ENCODE results near the gene KLHL29. TPM values are rescaled to one million over a fixed set of nuclear protein-coding genes. Genes with fewer than 3 reads are reported as not detected.
A peak's percentile ranks its signal among the peaks of the same experiment; 100 is the strongest.

The KLHL29 gene
- total RNA-seq, 1 donor from 2014 or later: 5.5 TPM

GRCh38 chr2:23550553-23550952, 165.6 kb downstream of the KLHL29 start:
- H3K27ac Mint-ChIP-seq (ENCODE audit: unreplicated experiment): no peak overlapping the region
- H3K9ac ChIP-seq (ENCODE audit: low read length): no peak overlapping the region

GRCh38 chr2:23551875-23552274, 166.9 kb downstream of the KLHL29 start:
- Mint-ChIP-seq H3K27me3 (ENCODE audit: low read depth, unreplicated experiment) (peaks cover 62% of the 10 kb centered on the region), H3K36me3 (ENCODE audit: low read depth, unreplicated experiment) (no peaks in the 10 kb centered on the region), H3K4me1 (ENCODE audit: low read depth, unreplicated experiment) (peaks cover 3% of the 10 kb centered on the region), H3K9me3 (ENCODE audit: unreplicated experiment) (no peaks in the 10 kb centered on the region), H3K4me3 (ENCODE audit: unreplicated experiment) (no peak overlapping the region), H3K27ac (ENCODE audit: unreplicated experiment) (no peak overlapping the region)
- no peak for DNase-seq (ENCODE audit: low read depth)
- H3K36me3 ChIP-seq (ENCODE audit: insufficient read depth, low read length): no peaks in the 10 kb centered on the region
- no peaks in the 10 kb centered on the region for H4K20me1 ChIP-seq (ENCODE audit: insufficient read depth, low read length)
- H3K4me3 ChIP-seq (ENCODE audit: insufficient read depth, low read depth, low read length): no peak overlapping the region
- H3K79me2 ChIP-seq (ENCODE audit: insufficient read depth, low read length): no peaks in the 10 kb centered on the region
- no peak for FAIRE-seq
- TF ChIP-seq EZH2 (IDR thresholded peaks at IDR 0.05; ENCODE audit: insufficient read depth, low read length): no peak
- TF ChIP-seq, protein P1, sequence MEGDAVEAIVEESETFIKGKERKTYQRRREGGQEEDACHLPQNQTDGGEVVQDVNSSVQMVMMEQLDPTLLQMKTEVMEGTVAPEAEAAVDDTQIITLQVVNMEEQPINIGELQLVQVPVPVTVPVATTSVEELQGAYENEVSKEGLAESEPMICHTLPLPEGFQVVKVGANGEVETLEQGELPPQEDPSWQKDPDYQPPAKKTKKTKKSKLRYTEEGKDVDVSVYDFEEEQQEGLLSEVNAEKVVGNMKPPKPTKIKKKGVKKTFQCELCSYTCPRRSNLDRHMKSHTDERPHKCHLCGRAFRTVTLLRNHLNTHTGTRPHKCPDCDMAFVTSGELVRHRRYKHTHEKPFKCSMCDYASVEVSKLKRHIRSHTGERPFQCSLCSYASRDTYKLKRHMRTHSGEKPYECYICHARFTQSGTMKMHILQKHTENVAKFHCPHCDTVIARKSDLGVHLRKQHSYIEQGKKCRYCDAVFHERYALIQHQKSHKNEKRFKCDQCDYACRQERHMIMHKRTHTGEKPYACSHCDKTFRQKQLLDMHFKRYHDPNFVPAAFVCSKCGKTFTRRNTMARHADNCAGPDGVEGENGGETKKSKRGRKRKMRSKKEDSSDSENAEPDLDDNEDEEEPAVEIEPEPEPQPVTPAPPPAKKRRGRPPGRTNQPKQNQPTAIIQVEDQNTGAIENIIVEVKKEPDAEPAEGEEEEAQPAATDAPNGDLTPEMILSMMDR (IDR thresholded peaks at IDR 0.05; ENCODE audit: insufficient read depth, low read depth, low read length): no peak
- H3K4me2 ChIP-seq (ENCODE audit: low read length): no peak overlapping the region
- no peak overlapping the region for H3K9ac ChIP-seq (ENCODE audit: low read length)
- H3K4me1 ChIP-seq (ENCODE audit: insufficient read depth, low read length): peaks cover 20% of the 10 kb centered on the region
- no peak overlapping the region for H2AFZ ChIP-seq (ENCODE audit: low read depth, low read length)
- no peaks in the 10 kb centered on the region for H3K27me3 ChIP-seq (ENCODE audit: insufficient read depth, low read length)
- no peak overlapping the region for H3K27ac ChIP-seq (ENCODE audit: low read depth, low read length)
- no peaks in the 10 kb centered on the region for H3K9me3 ChIP-seq (ENCODE audit: insufficient read depth, low read depth, low read length)

More at GRCh38 chr2:23550553-23550952, 165.6 kb downstream of the KLHL29 start:
- H3K4me1 ChIP-seq (ENCODE audit: insufficient read depth, low read length): peaks cover 20% of the 10 kb centered on the region
- Mint-ChIP-seq H3K27me3 (ENCODE audit: low read depth, unreplicated experiment) (peaks cover 62% of the 10 kb centered on the region), H3K36me3 (ENCODE audit: low read depth, unreplicated experiment) (peaks cover 2% of the 10 kb centered on the region), H3K4me1 (ENCODE audit: low read depth, unreplicated experiment) (peaks cover 10% of the 10 kb centered on the region), H3K9me3 (ENCODE audit: unreplicated experiment) (peaks cover 2% of the 10 kb centered on the region), H3K4me3 (ENCODE audit: unreplicated experiment) (no peak overlapping the region)
- peak overlapping the region; percentile 74 for H3K4me2 ChIP-seq (ENCODE audit: low read length)
- DNase-seq (ENCODE audit: low read depth) (peak; percentile 30), FAIRE-seq (no peak)
- H3K27ac ChIP-seq (ENCODE audit: low read depth, low read length): no peak overlapping the region
- H3K4me3 ChIP-seq (ENCODE audit: insufficient read depth, low read depth, low read length): no peak overlapping the region
- H3K79me2 ChIP-seq (ENCODE audit: insufficient read depth, low read length): no peaks in the 10 kb centered on the region
- H3K9me3 ChIP-seq (ENCODE audit: insufficient read depth, low read depth, low read length): no peaks in the 10 kb centered on the region
- TF ChIP-seq, protein P1 (IDR thresholded peaks at IDR 0.05; ENCODE audit: insufficient read depth, low read depth, low read length): no peak
- TF ChIP-seq EZH2 (IDR thresholded peaks at IDR 0.05; ENCODE audit: insufficient read depth, low read length): no peak
- no peaks in the 10 kb centered on the region for H3K27me3 ChIP-seq (ENCODE audit: insufficient read depth, low read length)
- H2AFZ ChIP-seq (ENCODE audit: low read depth, low read length): peak overlapping the region; percentile 58
- no peaks in the 10 kb centered on the region for H3K36me3 ChIP-seq (ENCODE audit: insufficient read depth, low read length)
- H4K20me1 ChIP-seq (ENCODE audit: insufficient read depth, low read length): no peaks in the 10 kb centered on the region

DNA sequence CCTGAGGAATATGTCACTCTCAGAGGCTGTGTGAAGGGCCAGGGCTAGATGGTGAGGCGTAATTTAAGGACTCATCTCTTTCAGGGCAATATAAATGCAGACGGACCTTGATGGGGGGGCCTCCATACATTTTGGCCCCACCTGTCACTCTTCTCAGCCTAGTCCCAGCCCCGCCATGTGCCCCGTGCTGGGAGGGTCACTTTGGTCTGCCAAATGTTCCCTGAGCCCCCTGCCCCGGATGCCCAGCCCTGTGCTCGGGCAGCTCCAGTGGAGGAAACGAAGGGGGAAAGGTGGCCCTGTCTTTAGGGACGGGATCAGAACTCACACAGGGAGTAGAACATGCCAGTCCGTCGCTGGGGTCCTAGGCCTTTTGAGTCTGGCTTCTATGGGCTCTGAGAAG, 168.6 kb downstream of the KLHL29 start:
- no peaks in the 10 kb centered on the region for H3K36me3 Mint-ChIP-seq (ENCODE audit: low read depth, unreplicated experiment)
- no peak overlapping the region for H3K27ac Mint-ChIP-seq (ENCODE audit: unreplicated experiment)
- no peaks in the 10 kb centered on the region for H3K36me3 ChIP-seq (ENCODE audit: insufficient read depth, low read length)
- peaks cover 61% of the 10 kb centered on the region for H3K27me3 Mint-ChIP-seq (ENCODE audit: low read depth, unreplicated experiment)
- H3K4me3 ChIP-seq (ENCODE audit: insufficient read depth, low read depth, low read length): no peak overlapping the region
- H3K9me3 ChIP-seq (ENCODE audit: insufficient read depth, low read depth, low read length): no peaks in the 10 kb centered on the region
- H3K27me3 ChIP-seq (ENCODE audit: insufficient read depth, low read length): no peaks in the 10 kb centered on the region
- H3K9me3 Mint-ChIP-seq (ENCODE audit: unreplicated experiment): no peaks in the 10 kb centered on the region
- no peak for TF ChIP-seq EZH2 (IDR thresholded peaks at IDR 0.05; ENCODE audit: insufficient read depth, low read length)
- TF ChIP-seq, protein P1 (IDR thresholded peaks at IDR 0.05; ENCODE audit: insufficient read depth, low read depth, low read length): no peak
- H3K9ac ChIP-seq (ENCODE audit: low read length): no peak overlapping the region
- FAIRE-seq (no peak), DNase-seq (ENCODE audit: low read depth) (no peak)
- peaks cover 3% of the 10 kb centered on the region for H3K4me1 Mint-ChIP-seq (ENCODE audit: low read depth, unreplicated experiment)
- H3K4me3 Mint-ChIP-seq (ENCODE audit: unreplicated experiment): no peak overlapping the region
- no peaks in the 10 kb centered on the region for H3K79me2 ChIP-seq (ENCODE audit: insufficient read depth, low read length)
- H3K27ac ChIP-seq (ENCODE audit: low read depth, low read length): no peak overlapping the region
- H3K4me2 ChIP-seq (ENCODE audit: low read length): no peak overlapping the region
- no peaks in the 10 kb centered on the region for H4K20me1 ChIP-seq (ENCODE audit: insufficient read depth, low read length)
- H3K4me1 ChIP-seq (ENCODE audit: insufficient read depth, low read length): peaks cover 20% of the 10 kb centered on the region
- H2AFZ ChIP-seq (ENCODE audit: low read depth, low read length): no peak overlapping the region
